NT2/D1 (cell line): Measurements from ENCODE around the gene CCDC137.

Experiments used
- SUZ12 ChIP-seq: IDR thresholded peaks from 2 replicates; pipeline ENCODE4 v1.6.1; 2011; ENCODE audit not compliant: insufficient read length, insufficient read depth; ENCODE audit errors: extremely low read depth
- ZNF274 ChIP-seq: IDR thresholded peaks from 2 replicates; pipeline ENCODE4 v1.6.1; 2011; ENCODE audit warnings: mild to moderate bottlenecking, low read depth, low read length

DNA sequence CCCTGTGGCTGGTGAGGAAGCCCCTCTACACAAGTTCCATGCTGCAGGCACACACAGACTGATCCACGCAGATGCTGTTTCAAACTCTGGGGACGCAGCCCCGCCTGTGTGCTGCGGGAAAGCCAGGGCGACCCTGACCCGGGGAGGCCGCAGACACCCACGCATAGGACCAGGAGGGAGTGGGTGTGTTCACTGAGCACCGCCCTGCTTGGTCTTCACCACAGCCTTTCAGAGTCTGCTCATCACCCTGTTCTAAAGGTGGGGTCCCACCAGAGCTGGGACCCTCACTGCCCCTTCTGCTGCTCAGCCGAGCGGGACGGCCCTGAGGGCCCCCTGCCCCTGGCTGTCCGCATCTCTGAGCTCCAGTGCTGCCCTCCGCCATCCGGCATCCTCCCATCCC is 22.0 kb upstream of the CCDC137 start:
- no peak for TF ChIP-seq SUZ12
- TF ChIP-seq ZNF274, result no peak
